Prostate gland (tissue), 2 donors: ENCODE data around the gene LRCH3.

ENCODE experiments used
- CTCF ChIP-seq, 4 experiments: fragments of 200-600 bp in 2 of 4; fragments of 450-650 bp in 2 of 4; sonication (generic) in 2 of 4; IDR thresholded peaks; 1 replicate in 3 of 4; 2 replicates in 1 of 4; pipeline ENCODE4 v1.5.1; 2016 to 2019; ENCODE audit warnings: antibody characterized with exemption in 4 of 4, mild to moderate bottlenecking in 2 of 4, moderate library complexity in 2 of 4
- POLR2A ChIP-seq: fragments of 450-650 bp; IDR thresholded peaks from one replicate; pipeline ENCODE4 v1.6.1; 2016; ENCODE audit warnings: antibody characterized with exemption, mild to moderate bottlenecking

GRCh38 chr3:197791892-197792647 is 1.0 kb downstream of the LRCH3 start:
- TF ChIP-seq CTCF (IDR thresholded peaks at IDR 0.05) (no peak), POLR2A (no peak)
